Small intestine (tissue), 7 donors: ENCODE measurements around the gene ITPRID1. TPM values are rescaled to one million over a fixed set of nuclear protein-coding genes. Genes with fewer than 3 reads are reported as not detected.

Experiments
- DNase-seq, 2 donors: peaks; one replicate each; pipeline versions ENCODE4 v3.0.0 to v3.0.0-alpha.2; 2013
- FAIRE-seq: peaks from 2 replicates; lab custom pipeline; 2012; peaks lifted over from hg19 to GRCh38; lab: Jason Lieb, UNC
- H3K27ac ChIP-seq, 3 donors: one replicate each; pipeline ENCODE4 v1.5.1; 2013; ENCODE audit warnings: low read length in 2 of 3, mild to moderate bottlenecking in 2 of 3, control low read depth in 1 of 3, inconsistent platforms in 1 of 3, low read depth in 1 of 3, moderate library complexity in 1 of 3
- H3K27me3 ChIP-seq, 3 donors: one replicate each; pipeline ENCODE4 v1.6.1; 2013; ENCODE audit warnings: low read length in 3 of 3, inconsistent platforms in 1 of 3; ENCODE audit not compliant: control insufficient read depth in 3 of 3, insufficient read depth in 3 of 3
- H3K36me3 ChIP-seq, 3 donors: one replicate each; pipeline ENCODE4 v1.6.1; 2013; ENCODE audit warnings: low read length in 3 of 3, inconsistent platforms in 1 of 3, low read depth in 1 of 3, mild to moderate bottlenecking in 1 of 3, moderate library complexity in 1 of 3; ENCODE audit not compliant: control insufficient read depth in 3 of 3, insufficient read depth in 2 of 3
- H3K4me1 ChIP-seq, 3 donors: one replicate each; pipeline ENCODE4 v1.6.1; 2013; ENCODE audit warnings: low read length in 2 of 3, inconsistent platforms in 1 of 3, low read depth in 1 of 3, mild to moderate bottlenecking in 1 of 3, moderate library complexity in 1 of 3; ENCODE audit not compliant: control insufficient read depth in 3 of 3, insufficient read depth in 2 of 3
- H3K4me3 ChIP-seq, 3 donors: one replicate each; pipeline ENCODE4 v1.5.1; 2013; ENCODE audit warnings: low read length in 3 of 3, control low read depth in 1 of 3, inconsistent platforms in 1 of 3, low read depth in 1 of 3, mild to moderate bottlenecking in 1 of 3, moderate library complexity in 1 of 3
- H3K9me3 ChIP-seq, 2 donors: one replicate each; pipeline ENCODE4 v1.6.1; 2013; ENCODE audit warnings: low read depth in 1 of 2, low read length in 1 of 2; ENCODE audit not compliant: control insufficient read depth in 2 of 2, insufficient read depth in 1 of 2
- WGBS, 3 donors: extraction: QIAGEN DNeasy Blood & Tissue Kit; methylation state at CpG; one replicate each; pipeline ENCODE4 v1.1.7; 2013; 5-methylcytosine and 5-hydroxymethylcytosine counted together
- polyA plus RNA-seq, 4 donors: library from polyadenylated mRNA; stranded (reverse) in 3 of 4; unstranded in 1 of 4; fragments of 200-250 nt in 3 of 4; fragments of 120-200 nt in 1 of 4; gene quantifications; one replicate each; pipeline versions ENCODE4 v1.2.1 to v1.2.3, GENCODE V29; 2013
- donor health status: healthy with polysubstance abuse.
- donor health status: control.
- donor health status: control.
- donor health status: Bipolar disorder and iron deficiency.
- donor health status: healthy.

The ITPRID1 gene
- polyA plus RNA-seq, 4 donors = 0.25 to 0.37 TPM; not detected in 2

DNA sequence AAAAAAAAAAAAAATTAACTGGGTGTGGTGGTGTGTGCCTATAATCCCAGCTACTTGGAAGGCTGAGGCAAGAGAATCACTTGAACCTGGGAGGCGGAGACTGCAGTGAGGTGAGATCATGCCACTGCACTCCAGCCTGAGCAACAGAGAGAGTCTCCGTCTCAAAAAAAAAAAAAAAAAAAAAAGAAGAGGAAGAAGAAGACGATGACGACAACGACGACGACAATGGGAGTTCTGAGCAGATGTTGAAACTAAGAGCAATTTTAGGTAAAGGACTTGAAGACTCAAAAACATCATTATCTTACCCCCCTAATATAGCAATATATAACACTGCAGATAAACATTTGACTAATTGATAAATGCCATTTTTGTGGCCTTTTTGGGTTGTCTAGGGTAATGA, 133.6 kb downstream of the ITPRID1 start:
- Histone ChIP-seq H3K4me3 (no peak overlapping the region), H3K4me1 (no peaks in the 10 kb centered on the region), H3K36me3 (no peaks in the 10 kb centered on the region), H3K27me3 (no peaks in the 10 kb centered on the region), H3K9me3 (no peaks in the 10 kb centered on the region), H3K27ac (no peak overlapping the region)
- 78 to 88% (median 84%) methylated on average over 7 of the region's 7 CpGs for WGBS, 3 donors
- no peak for DNase-seq
- no peak for FAIRE-seq

DNA sequence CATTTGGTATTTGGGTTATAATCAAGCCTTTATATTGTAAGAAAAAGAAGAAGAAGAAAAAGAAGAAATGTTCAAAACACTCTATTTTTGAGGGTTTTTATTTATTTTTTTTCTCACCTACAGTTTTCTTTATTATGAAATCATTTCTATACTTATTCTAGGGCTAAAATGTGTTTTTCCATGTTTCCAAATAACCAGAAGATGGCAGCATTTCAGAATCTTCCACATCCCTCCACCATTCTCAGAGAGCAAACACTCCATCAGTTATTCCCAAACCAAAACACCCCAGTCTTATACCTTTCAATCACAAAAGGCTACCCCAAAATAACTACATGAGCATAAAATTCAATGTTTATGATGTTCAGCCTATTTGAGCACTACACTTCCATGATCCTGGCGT, 134.4 kb downstream of the ITPRID1 start:
- Histone ChIP-seq H3K27me3 (no peaks in the 10 kb centered on the region), H3K4me1 (no peaks in the 10 kb centered on the region), H3K36me3 (no peaks in the 10 kb centered on the region), H3K4me3 (no peak overlapping the region), H3K9me3 (no peaks in the 10 kb centered on the region), H3K27ac (no peak overlapping the region)
- FAIRE-seq (no peak), DNase-seq (no peak)
- WGBS, 3 donors = 82 to 85% (median 85%) methylated on average over 1 of the region's 1 CpG

DNA sequence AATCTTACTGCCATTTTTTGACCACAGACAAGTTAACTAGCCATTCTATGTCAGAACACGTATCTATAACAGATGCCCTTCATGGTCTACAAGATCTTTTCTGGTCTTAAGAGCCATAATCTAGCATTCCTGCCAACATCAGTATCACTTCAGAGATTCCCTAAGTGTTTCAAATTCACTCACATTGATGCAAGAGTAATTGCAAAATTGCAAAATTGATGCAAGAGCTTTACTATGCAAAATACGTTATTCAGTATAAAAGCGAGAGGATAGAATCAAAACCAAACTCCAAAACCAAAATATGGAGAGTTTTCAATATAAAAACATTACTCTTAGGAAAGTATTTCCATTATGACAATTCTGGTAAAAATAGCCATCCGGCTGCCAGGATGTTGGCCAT, 135.0 kb downstream of the ITPRID1 start:
- H3K36me3 ChIP-seq = no peaks in the 10 kb centered on the region
- no peak overlapping the region for H3K4me3 ChIP-seq
- H3K4me1 ChIP-seq = no peaks in the 10 kb centered on the region
- DNase-seq (no peak), FAIRE-seq (no peak)
- 85 to 89% (median 88%) methylated on average over 4 of the region's 4 CpGs for WGBS, 3 donors
- no peak overlapping the region for H3K27ac ChIP-seq
- H3K9me3 ChIP-seq = no peaks in the 10 kb centered on the region
- H3K27me3 ChIP-seq = no peaks in the 10 kb centered on the region

DNA sequence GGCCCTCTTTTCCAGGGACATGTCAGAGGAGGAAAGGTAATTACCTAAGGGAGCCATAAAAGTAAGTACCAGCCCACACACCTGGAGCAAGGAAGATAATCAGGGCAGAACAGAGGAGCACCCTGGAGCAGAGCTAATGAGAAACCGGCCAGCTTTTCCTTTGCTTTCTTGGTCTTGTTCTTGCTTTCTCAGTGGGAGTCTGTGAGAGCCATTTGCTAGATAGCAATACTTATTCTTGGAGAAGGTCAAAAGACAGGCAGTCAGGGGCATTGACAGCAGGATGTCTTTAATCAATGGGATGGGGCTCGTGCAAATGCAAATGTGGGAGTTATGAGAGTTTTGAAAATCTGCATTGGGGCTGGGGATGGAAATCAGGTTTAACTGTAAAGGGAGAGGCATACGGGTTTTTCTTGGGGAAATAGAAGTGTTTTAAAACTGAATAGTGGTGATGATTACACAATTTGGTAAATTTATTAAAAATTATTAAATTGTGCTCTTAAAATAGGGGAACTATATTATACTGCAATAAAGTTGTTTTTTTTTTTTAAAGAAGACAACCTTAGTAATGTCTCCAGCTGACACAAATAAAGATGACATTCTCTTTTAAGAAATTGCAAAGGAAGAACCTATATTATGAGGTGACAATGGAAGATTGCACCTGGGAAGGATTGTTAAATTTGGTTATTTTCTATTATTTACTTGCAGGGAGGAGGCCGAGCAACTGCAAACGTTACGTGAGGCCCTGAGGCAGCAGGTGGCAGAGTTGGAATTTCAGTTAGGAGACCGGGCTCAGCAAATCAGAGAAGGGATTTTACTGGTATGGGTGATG, 137.6 kb downstream of the ITPRID1 start:
- Histone ChIP-seq H3K27me3 (no peaks in the 10 kb centered on the region), H3K27ac (no peak overlapping the region), H3K4me1 (no peaks in the 10 kb centered on the region), H3K4me3 (no peak overlapping the region), H3K9me3 (no peaks in the 10 kb centered on the region), H3K36me3 (no peaks in the 10 kb centered on the region)
- 58 to 64% (median 63%) methylated on average over 7 of the region's 7 CpGs for WGBS, 3 donors
- FAIRE-seq = no peak
- no peak for DNase-seq

DNA sequence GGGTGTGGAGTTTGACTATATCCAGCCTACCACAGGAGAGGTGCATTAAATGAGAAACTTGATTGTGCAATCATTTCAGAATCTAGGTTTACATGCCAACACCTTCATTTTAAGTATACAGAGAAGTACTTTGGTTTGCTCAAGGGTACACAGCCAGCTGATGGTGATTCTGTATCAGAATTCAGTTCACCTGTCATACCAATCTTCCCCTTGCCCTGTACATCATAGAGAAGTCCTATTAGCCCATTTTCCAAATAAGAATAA, 138.1 kb downstream of the ITPRID1 start:
- no peaks in the 10 kb centered on the region for H3K4me1 ChIP-seq
- no peaks in the 10 kb centered on the region for H3K27me3 ChIP-seq
- H3K9me3 ChIP-seq = no peaks in the 10 kb centered on the region
- FAIRE-seq = no peak
- no peak overlapping the region for H3K4me3 ChIP-seq
- H3K36me3 ChIP-seq = no peaks in the 10 kb centered on the region
- no peak overlapping the region for H3K27ac ChIP-seq
- no peak for DNase-seq

DNA sequence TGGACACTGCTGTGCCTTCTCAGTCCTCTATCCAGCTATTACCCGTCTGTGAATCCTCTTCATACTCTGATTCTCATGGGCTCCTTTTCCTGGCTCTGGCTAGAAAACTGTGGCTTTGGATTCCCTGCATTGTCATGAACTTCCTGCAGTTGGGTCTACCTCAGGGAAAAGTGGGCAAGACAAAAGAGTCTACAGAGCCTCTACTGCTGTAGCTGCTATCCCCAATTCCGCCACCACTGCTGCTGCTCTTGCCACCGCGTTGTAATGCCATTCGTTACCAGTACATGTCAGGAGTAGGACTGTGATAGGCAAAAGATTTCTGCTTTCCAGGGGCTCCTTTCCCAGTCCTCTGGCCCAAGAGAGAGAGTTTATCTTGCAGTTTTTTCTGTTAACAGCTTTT, 149.2 kb downstream of the ITPRID1 start:
- Histone ChIP-seq H3K4me3 (no peak overlapping the region), H3K27ac (no peak overlapping the region), H3K4me1 (no peaks in the 10 kb centered on the region), H3K27me3 (no peaks in the 10 kb centered on the region), H3K9me3 (no peaks in the 10 kb centered on the region), H3K36me3 (no peaks in the 10 kb centered on the region)
- FAIRE-seq (no peak), DNase-seq (no peak)
- WGBS, 3 donors = 78 to 80% (median 78%) methylated on average over 5 of the region's 5 CpGs

DNA sequence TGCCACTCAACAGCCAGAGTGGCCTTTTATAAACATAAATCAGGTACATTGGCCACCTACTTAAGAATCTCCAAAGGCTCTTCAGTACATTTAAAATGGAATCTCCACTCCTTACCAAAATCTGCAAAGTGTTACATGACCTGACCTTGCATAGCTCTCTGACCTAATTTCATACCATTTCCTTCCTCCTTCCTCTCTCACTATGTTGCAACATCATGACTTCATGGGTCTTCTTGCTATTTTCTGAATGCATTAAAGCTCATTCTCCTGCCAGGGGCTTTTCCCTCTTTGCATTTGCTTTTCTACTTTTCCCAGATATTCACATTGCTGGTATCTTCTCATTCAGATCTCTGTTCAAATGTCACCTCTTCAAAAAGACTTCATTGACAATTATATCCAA, 151.0 kb downstream of the ITPRID1 start:
- Histone ChIP-seq H3K9me3 (no peaks in the 10 kb centered on the region), H3K4me3 (no peak overlapping the region), H3K36me3 (no peaks in the 10 kb centered on the region), H3K27ac (no peak overlapping the region), H3K4me1 (no peaks in the 10 kb centered on the region), H3K27me3 (no peaks in the 10 kb centered on the region)
- DNase-seq (no peak), FAIRE-seq (no peak)

DNA sequence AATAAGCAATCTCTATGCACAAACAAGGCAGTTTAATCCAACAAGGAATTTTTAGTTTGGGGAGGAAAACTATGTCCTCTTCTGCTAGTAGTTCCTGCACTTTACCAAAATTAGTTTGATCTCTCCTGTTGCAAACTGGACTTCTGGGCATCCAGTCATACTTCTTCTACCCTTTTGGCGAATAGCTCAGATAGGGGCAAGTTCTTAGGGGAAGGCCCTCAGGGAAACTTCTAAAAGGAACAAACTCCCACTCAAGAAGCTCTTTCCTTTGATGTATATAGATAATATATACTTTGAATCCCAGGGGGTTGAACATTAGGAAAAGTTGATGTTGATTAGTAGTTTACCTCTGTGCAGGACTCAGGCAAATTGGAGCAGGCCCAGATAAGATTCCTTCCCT, 151.7 kb downstream of the ITPRID1 start:
- Histone ChIP-seq H3K4me1 (no peaks in the 10 kb centered on the region), H3K4me3 (no peak overlapping the region), H3K27ac (no peak overlapping the region), H3K36me3 (no peaks in the 10 kb centered on the region), H3K9me3 (peaks cover 0 to 1% of the 10 kb centered on the region in 2 donors), H3K27me3 (no peaks in the 10 kb centered on the region)
- DNase-seq (no peak), FAIRE-seq (no peak)
- 72 to 89% (median 86%) methylated on average over 1 of the region's 1 CpG for WGBS, 3 donors

DNA sequence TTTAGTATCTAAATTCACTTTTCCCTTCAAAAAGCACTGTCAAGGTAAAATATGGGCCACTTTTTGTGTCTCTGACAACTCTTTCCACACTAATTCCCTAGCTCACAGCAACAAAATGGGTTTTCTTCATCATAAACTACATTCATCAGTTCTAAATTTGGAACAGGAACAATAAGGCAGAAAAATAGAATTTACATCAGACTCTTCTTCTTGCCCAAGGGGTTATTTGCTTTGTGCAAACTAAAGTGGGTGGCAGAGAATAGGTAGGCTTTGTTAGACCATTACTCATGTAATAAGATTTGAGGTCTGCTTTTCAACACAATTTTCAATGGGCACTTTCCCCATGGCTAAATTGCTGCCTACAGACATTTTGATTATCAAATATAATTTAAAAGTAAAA, 155.6 kb downstream of the ITPRID1 start:
- H3K4me1 ChIP-seq = no peaks in the 10 kb centered on the region
- FAIRE-seq = no peak

More for the DNA sequence above, 155.6 kb downstream of the ITPRID1 start:
- DNase-seq = no peak
- H3K27ac ChIP-seq = no peak overlapping the region
- H3K36me3 ChIP-seq = no peaks in the 10 kb centered on the region
- H3K4me3 ChIP-seq = no peak overlapping the region
- H3K9me3 ChIP-seq = peaks cover 0 to 8% of the 10 kb centered on the region in 2 donors
- H3K27me3 ChIP-seq = no peaks in the 10 kb centered on the region
